GM08714 (cell line): ENCODE measurements around the gene SMIM14.
"Not testable (repeated sequence)": the region's sequence is repeated elsewhere in the genome, so short reads cannot be mapped to it uniquely, and the experiment has no call there.

Experiments used
- H3K4me3 ChIP-seq: fragments of 200-500 bp; sonication (Bioruptor generic); 2 replicates; pipeline ENCODE4 v1.5.1; 2014; ENCODE audit warnings: mild to moderate bottlenecking, low read length, inconsistent platforms
- ZNF274 ChIP-seq: IDR thresholded peaks from 2 replicates; pipeline ENCODE4 v1.6.1; 2012; ENCODE audit warnings: mild to moderate bottlenecking, low read depth, low read length

The SMIM14 gene

GRCh38 chr4:39638354-39639239 lies at the start of gene SMIM14:
TSS of gene SMIM14 (minus strand) at chr4:39638865. CDS start at chr4:39605145, 33,720 bp downstream.
- no peak for TF ChIP-seq ZNF274
- peak within 1 kb of the TSS; percentile 95 for H3K4me3 ChIP-seq

GRCh38 chr4:39687014-39687413 lies 48.3 kb upstream of the SMIM14 start:
- H3K4me3 ChIP-seq, result no peak overlapping the region
- no peak for TF ChIP-seq ZNF274

GRCh38 chr4:39685990-39686389 lies 47.3 kb upstream of the SMIM14 start:
- no peak for TF ChIP-seq ZNF274
- no peak overlapping the region for H3K4me3 ChIP-seq

- H3K4me3 ChIP-seq, result no peak overlapping the region
- no peak for TF ChIP-seq ZNF274
Observed at GRCh38 chr4:39682138-39682537, 43.5 kb upstream of the SMIM14 start.

- H3K4me3 ChIP-seq, result not testable (repeated sequence)
Observed at GRCh38 chr4:39681003-39681402, 42.3 kb upstream of the SMIM14 start.

GRCh38 chr4:39675681-39676080 lies 37.0 kb upstream of the SMIM14 start:
- H3K4me3 ChIP-seq, result not testable (repeated sequence)

- not testable (repeated sequence) for H3K4me3 ChIP-seq
Observed at GRCh38 chr4:39670296-39670695, 31.6 kb upstream of the SMIM14 start.

GRCh38 chr4:39668887-39669286 lies 30.2 kb upstream of the SMIM14 start:
- H3K4me3 ChIP-seq, result no peak overlapping the region

GRCh38 chr4:39667706-39668105 lies 29.0 kb upstream of the SMIM14 start:
- TF ChIP-seq ZNF274, result no peak
- H3K4me3 ChIP-seq, result no peak overlapping the region

More at GRCh38 chr4:39668887-39669286, 30.2 kb upstream of the SMIM14 start:
- no peak for TF ChIP-seq ZNF274

GRCh38 chr4:39664828-39665731 lies 26.4 kb upstream of the SMIM14 start:
- no peak overlapping the region for H3K4me3 ChIP-seq
- TF ChIP-seq ZNF274, result no peak

GRCh38 chr4:39662683-39663082 lies 24.0 kb upstream of the SMIM14 start:
- no peak for TF ChIP-seq ZNF274
- no peak overlapping the region for H3K4me3 ChIP-seq

- TF ChIP-seq ZNF274, result no peak
- no peak overlapping the region for H3K4me3 ChIP-seq
Observed at GRCh38 chr4:39660757-39661156, 22.1 kb upstream of the SMIM14 start.

- no peak overlapping the region for H3K4me3 ChIP-seq
- TF ChIP-seq ZNF274, result no peak
Observed at GRCh38 chr4:39660045-39660444, 21.4 kb upstream of the SMIM14 start.

- TF ChIP-seq ZNF274, result no peak
- H3K4me3 ChIP-seq, result no peak overlapping the region
Observed at GRCh38 chr4:39658756-39659155, 20.1 kb upstream of the SMIM14 start.

- no peak for TF ChIP-seq ZNF274
- peak overlapping the region; percentile 3; the same call in 1 of the 2 replicates for H3K4me3 ChIP-seq
Observed at GRCh38 chr4:39657465-39657864, 18.8 kb upstream of the SMIM14 start.

GRCh38 chr4:39656638-39657037 lies 18.0 kb upstream of the SMIM14 start:
- H3K4me3 ChIP-seq, result not testable (repeated sequence)
